OCI-M2 (cell line): Measurements from ENCODE around the gene BACE1-AS.
"Not testable (repeated sequence)": the region's sequence is repeated elsewhere in the genome, so short reads cannot be mapped to it uniquely, and the experiment has no call there.

Source experiments
- DNase-seq: peaks from one replicate; lab custom pipeline; 2025; ENCODE audit not compliant: unreplicated experiment; lab: John Stamatoyannopoulos, UW

BACE1-AS gene

DNA sequence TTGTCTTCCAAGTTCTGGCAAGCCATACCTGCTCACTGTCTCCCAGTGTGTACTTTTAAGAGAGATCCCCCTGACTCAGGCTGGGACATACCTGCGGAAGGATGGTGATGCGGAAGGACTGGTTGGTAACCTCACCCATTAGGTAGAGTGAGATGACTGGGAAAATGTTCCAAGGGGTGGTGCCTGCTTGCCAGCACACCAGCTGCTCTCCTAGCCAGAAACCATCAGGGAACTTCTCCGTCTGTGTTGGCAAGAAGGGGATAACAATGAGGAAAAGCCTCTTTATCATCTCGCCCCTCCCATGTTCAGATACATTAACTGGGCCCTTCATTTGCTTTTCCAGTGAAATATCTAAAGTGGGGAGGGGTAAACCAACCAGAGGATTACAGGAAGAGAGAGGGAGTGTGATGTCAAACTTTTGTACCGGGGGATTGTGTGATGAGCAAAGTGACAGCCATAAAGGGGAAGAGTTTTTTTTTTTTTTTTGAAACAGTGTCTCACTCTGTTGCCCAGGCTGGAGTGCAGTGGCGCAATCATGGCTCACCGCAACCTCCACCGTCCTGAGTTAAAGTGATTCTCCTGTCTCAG lies at the start of gene BACE1-AS:
TSS of gene BACE1-AS (plus strand) at position 538 of the 588 bp plus-strand sequence.
- DNase-seq = no peak

DNA sequence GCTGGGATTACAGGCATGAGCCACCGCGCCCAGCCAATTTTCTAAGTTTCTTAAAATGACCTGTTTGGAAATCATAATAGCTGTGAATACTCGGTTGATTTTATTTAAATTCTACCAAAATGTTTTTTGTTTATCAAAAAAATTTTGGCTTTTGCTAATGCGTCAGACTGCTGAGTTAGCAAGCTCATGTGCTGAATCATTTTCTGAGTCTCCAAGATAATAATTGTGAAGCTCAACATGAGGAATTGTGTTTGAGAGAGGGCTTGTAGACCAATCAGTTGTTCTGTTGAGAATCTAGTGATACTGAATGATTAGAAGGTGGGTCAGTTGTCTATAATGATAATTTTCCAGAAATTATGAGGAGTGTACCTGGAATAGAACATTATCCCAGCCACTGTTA lies 42.8 kb upstream of the BACE1-AS start:
- DNase-seq = no peak

DNA sequence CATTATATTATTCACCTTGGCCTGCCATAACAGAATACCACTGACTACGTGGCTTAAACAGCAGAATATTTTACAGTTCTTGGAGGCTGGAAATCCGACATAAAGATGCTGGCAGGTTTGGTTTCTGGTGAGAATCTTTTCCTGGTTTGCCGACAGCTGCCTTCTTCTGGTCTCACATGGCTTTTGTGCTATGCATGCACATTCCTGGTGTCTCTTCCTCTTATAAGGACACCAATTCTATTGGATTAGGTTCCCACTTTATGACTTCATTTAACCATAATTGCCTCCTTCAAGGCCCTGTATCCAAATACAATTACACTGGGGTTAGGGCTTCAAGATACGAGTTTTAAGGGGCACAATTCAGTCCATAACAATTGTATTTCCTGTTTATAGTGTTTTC lies 41.6 kb upstream of the BACE1-AS start:
- no peak for DNase-seq

DNA sequence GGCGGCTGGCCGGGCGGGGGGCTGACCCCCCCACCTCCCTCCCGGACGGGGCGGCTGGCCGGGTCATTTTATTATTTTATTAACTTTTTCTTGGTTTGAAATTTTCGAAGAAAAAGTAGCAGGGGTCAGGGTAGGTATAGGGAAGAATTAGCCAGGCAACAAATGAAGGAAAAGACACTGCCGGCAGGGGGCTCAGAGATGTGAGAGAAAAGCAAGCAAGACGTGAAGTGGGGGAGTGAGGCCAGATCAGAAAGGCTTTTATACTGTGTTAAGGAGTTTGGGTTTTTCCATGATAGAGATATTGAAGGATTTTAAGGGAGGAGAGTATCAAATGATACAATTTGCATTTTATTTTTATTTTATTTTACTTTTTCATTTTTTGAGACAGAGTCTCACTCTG lies 39.6 kb upstream of the BACE1-AS start:
- no peak for DNase-seq

DNA sequence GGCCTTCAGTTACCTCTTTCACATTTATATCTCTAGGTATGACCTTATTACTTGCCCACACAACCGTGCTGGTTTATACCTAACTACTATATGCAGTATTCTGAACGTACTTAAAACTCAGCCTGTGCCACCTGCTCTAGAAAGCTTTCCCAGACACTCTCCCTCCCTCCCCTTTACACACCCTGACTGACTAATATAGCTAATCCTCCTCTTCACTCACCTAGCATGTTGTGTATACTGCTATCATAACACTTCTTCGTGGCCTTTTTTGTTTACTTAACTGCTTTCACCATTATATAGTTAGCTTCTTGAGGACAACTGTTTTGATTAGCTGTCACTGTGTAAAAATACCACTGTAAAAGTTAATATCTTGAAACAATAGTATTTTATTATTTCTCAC lies 35.2 kb upstream of the BACE1-AS start:
- DNase-seq = no peak

DNA sequence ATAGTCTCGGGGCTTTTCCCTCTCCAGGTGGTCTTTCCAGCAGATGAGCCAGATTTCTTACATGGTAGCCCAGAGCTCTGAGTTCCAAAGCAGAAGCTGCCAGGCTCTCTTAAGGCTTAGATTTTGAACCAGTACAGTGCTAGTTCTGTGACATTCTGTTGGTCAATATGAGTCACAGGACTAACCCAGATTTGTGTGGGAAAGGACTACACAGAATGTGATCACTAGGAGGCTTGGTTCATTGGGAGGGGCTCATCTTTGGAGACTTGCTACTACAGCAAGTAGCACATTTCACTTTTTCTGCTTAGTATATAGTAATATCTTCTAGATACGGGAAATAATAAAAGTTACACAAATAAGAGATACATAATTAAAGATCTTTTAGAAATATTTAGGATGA lies 34.6 kb upstream of the BACE1-AS start:
- DNase-seq = no peak

DNA sequence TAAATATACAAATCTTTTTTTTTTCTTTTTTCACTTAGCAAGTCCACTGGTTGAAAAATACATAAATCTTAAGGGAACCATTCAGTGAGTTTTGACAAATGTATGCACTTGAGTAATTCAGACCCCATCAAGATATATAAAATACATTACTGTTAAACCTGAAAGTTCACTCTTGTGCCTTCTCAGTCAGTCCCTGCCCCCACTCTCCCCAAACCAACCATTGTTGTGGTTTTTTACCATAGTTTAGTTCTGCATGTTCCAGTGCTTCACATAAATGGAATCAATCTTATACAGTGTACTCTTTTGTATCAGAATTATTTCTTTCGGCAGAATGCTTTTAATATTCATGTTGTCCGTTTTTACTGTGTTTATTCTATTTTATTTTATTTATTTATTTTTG lies 32.6 kb upstream of the BACE1-AS start:
- no peak for DNase-seq

DNA sequence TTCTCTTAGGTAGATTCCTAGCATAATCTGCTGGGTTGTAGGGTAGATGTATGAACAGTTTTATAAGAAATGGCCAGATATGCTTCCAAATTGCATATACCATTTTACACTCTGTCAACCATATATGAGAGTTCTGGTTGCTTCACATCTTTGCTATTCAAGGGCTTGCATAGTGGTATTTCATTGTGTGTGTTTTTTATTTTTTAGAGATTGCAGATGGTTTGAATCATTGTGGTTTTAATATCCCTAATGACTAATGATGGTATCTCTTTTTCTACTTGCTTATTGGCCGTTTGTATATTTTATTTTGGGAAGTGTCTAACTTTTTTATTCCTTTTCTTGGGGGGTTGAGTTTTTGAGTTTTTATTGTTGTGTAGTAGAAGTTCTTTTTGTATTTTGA lies 31.7 kb upstream of the BACE1-AS start:
- DNase-seq = no peak

DNA sequence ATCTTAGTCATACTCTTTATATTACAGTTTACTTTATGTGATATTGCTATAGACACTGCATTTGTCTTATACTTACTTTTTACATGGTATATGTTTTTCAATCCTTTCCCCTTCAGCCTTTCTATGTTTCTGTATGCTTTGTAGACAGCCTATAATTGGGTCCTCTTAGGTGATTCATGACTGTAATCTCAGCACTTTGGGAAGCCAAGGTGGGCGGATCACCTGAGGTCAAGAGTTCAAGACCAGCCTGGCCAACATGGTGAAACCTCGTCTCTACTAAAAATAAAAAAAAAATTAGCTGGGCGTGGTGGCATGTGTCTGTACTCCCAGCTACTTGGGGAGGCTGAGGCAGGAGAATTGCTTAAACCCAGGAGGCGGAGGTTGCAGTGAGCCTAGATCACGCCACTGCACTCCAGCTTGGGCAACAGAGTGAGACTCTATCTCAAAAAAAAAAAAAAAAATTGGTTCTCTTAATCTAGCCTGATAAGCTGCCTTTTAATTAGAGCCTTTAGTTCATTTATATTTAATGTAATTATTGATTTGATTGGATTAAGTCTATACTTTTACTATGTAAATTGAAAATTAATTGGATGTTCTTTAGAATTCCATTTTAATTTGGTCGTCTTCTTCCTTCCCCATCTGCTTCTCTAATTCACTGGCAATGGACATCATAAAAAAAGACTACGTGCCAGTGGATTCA lies 26.4 kb upstream of the BACE1-AS start:
- not testable (repeated sequence) for DNase-seq

DNA sequence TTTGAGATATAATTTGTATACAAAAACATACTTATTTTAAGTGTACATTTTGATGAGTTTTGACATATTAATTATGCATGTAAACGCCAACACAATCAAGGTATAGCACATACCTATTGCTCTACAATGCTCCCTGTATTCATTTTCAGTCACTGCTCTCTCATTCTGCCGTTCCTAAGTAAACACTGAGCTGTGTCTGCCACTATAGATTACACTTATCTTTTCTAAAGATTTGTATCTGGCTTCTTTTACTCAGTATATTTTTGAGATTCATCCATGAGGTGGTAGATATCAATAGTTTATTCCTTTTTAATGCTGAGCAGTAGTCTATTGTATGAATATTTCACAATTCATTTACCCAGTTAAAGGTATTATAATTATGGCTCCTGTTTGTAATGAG lies 25.4 kb upstream of the BACE1-AS start:
- DNase-seq = no peak

DNA sequence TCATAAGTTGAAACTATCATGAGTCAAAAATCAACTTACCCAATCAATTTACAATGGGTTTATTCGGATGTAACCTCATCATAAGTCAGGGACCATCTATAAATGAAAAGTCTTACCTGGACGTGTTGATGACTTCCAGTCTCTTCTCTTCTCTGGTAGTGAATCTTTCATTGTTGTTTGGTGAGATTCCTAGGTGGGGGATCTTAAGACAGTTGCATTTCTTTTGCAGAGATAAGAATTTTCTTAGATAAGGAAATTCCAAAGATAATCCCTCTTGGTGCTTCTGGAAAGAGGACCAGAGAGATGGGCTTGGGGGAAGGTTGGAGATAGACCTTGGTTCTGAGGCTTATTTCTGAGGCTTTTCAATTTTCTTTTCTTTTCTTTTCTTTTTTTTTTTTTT lies 21.3 kb upstream of the BACE1-AS start:
- DNase-seq = no peak

DNA sequence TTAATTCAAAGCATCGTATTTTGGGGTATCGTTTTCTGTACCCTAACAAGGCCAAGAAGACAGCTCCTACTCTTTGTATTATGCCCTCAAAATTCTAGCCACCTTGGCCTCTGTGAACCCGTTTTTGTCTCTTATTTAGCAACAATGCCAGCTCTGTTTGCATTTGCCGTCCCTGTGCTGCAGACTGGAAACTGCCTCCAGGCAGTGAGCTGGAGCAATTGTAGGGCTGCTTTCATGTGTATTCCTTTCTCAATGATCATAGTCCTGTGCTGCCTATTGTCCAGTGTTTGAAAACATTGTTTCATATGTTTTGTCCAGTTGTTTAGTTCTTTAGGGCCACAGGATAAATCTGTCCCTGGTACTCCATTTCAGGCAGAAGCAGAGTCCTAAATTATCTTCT lies 19.9 kb upstream of the BACE1-AS start:
- no peak for DNase-seq

DNA sequence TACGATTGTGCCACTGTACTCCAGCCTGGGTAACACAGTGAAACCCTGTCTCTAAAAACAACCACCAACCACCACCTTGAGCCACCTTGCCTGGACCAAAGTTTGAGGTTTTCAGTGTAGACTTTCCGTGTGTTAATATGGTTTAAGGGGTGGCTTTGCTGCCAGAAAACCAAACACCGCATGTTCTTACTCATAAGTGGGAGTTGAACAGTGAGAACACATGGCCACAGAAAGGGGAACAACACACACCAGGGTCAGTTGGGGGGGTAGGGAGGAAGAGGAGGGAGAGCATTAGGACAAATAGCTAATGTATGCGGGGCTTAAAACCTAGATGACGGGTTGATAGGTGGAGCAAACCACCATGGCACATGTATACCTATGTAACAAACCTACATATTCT lies 19.0 kb upstream of the BACE1-AS start:
- not testable (repeated sequence) for DNase-seq

DNA sequence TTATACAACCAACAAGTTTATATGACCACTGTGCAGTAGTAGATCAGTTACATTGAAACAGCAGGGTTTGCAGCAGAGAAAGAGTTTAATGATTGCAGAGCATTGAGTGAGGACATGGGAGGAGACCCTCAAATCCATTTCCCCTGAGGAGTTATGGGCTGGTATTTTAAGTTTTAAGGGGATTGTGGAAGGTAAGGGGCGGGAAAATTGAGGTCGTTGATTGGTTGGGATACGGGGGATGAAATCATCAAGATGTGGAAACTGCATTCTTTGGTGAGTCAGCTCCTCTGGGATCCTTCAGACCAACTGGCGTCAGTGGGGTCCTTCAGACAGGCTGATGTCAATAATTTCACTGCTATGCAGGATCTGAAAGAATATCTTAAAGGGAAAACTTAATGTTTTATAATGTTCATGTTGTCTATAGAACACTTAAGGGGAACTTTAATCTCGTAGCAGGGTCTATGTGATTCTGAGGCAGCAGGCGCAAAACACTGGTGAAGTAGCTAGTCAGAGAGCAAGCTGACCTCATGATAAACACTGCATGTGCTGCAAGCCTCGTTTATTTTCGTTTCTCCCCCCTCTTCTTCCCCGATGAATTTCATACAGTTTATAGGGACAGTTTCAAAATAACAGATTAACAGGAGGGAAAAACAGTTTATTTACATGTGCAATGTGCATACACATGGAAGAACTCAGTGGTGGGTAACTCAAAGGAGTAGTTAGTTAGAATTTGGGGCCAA lies 17.4 kb upstream of the BACE1-AS start:
- DNase-seq = no peak

DNA sequence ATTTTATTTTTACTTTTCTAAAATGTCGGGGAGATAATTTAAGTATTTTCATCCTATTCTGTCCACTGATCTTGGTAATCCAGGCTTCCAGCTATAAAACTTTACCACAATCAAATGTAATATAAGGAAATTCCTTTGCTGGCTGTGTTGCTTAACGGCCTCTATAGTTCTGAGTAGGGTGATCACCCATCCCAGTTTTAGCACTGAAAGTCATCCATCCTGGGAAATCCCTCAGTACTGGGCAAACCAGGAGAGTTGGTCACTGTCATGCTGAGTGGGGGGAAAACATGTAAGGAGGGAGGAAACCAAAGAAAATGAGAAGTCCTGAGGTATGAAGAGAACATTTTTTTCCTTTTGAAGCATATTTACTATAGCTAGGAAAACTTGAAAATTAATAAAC lies 12.8 kb upstream of the BACE1-AS start:
- no peak for DNase-seq

DNA sequence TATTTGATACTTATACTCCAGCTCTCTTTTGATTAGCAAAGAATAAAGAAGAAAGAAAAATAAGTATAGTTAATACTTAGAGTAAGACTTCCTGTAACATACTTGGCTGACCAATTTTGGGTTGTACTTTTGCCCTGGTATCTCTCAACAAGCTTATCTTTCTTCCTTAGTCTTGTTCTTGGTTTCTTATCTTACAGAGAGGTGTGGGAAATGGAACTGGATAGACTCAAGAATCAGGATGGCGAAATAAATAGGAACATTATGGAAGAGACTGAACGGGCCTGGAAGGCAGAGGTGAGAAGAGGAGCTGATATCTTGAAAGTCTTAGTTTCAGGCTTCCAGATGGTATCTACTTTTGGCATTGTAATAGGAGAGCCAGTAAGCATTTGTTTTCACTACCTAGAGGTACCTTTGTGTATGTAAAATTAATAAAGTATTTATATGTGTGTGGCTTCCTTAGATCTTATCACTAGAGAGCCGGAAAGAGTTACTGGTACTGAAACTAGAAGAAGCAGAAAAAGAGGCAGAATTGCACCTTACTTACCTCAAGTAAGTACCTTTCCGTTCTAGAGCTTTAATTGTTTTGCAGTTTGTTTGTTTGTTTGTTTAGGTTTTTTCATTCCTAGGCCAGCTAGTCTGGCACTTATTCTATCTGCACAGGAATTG lies 11.3 kb upstream of the BACE1-AS start:
- no peak for DNase-seq

DNA sequence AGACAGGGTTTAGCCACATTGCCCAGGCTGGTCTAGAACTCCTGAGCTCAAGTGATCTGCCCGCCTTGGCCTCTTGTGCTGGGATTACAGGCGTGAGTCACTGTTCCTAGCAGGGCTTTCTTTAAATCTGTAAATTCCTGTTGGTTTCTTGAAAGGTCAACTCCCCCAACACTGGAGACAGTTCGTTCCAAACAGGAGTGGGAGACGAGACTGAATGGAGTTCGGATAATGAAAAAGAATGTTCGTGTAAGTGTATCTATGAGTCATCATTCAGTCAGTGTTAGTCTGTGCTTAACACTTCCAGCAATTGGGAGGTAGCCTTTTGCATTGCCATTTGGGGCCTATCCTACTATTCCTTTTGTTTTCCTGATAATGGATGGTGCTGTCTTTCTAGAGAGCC lies 10.0 kb upstream of the BACE1-AS start:
- no peak for DNase-seq

DNA sequence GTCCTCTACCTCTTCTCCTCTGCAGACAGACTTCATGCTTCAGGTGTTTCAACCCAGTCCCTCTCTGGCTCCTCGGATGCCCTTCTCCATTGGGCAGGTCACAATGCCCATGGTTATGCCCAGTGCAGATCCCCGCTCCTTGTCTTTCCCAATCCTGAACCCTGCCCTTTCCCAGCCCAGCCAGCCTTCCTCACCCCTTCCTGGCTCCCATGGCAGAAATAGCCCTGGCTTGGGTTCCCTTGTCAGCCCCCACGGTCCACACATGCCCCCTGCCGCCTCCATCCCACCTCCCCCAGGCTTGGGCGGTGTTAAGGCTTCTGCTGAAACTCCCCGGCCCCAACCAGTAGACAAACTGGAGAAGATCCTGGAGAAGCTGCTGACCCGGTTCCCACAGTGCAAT lies 9.3 kb upstream of the BACE1-AS start:
- DNase-seq = no peak

DNA sequence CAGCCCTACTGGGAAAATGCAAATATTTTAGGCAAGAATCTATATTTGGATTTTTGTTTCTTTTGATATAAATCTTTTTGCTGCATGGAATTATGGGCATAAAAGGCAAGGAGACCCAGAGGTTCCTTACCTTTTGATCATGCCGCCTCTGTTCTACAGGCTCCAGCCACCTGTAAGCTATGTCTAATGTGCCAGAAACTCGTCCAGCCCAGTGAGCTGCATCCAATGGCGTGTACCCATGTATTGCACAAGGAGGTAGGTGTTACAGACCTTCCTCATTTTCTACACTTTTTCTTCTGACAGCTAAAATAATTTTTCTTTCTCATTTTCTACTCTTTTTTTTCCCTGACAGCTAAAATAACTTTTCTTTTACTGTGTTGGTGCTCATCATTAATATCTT lies 8.2 kb upstream of the BACE1-AS start:
- DNase-seq = no peak

DNA sequence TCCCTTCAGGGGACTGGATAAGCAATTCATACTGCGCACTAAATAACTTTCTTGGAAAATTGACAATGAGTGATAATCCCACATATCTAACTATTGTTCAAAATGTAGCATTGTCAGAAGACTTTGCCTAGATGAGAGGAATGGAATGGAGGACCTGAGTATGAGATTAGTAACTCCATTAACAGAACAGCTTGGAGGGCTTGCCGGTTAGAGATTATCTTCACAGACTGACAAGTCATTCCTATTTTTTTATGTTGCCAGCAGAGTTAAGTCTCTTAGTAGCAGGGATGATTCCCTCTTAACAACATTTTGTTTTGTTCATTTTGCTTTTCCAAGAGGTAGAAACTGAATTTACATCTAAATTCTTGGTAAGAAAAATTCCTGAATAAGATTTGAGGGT lies 7.1 kb upstream of the BACE1-AS start:
- no peak for DNase-seq

DNA sequence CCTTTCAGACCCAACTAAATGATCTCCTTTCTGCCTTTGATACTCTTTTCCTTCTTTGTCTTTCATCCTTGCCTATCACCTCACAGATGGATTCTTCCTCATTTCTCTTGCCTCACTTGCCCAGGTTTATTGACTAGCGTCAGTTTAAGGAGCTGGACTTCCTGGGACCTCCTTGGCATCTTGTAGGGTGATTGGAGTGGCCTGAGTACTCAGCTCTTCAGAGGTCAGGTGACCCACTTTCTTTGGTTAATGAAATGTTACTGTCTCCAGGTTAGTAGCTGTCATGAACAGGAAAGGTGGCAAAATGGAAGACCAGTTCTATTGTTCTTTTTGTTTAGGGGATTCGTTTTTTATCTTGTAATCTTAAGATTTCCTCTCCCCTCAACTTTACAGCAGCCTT lies 4.6 kb upstream of the BACE1-AS start:
- DNase-seq = no peak

DNA sequence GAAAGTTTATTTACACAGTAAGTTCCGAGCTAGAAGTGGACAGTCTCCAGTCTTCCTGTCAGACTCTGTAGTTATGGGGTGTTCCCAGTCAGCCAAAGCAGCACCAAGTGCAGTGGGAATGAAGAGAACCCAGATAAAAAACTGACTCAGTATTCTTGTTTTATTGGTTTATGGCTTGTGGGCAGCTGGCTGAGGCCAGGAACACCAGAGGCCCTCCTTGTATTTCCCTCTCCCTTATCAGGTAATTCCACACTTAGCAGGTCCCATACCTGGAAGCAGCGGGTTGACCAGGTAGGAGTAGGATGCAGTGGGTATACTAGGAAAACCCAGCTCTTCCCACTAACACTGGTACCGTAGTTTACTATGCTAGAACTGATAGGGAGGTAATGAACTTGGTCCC lies 3.5 kb upstream of the BACE1-AS start:
- no peak for DNase-seq
